T1000 (cell line): ENCODE data around the gene DCXR.

ENCODE experiments used
- DNase-seq: peaks from one replicate; lab custom pipeline; 2025; ENCODE audit warnings: mixed read lengths; lab: John Stamatoyannopoulos, UW

Gene DCXR

GRCh38 chr17:82037092-82037888 is at the start of gene DCXR:
Gene DCXR, minus strand, starts transcription at chr17:82037697. Its CDS starts 15 bp downstream, at chr17:82037682.
- peak; percentile 94 for DNase-seq

GRCh38 chr17:82085931-82086764 is 48.7 kb upstream of the DCXR start:
- no peak for DNase-seq

DNA sequence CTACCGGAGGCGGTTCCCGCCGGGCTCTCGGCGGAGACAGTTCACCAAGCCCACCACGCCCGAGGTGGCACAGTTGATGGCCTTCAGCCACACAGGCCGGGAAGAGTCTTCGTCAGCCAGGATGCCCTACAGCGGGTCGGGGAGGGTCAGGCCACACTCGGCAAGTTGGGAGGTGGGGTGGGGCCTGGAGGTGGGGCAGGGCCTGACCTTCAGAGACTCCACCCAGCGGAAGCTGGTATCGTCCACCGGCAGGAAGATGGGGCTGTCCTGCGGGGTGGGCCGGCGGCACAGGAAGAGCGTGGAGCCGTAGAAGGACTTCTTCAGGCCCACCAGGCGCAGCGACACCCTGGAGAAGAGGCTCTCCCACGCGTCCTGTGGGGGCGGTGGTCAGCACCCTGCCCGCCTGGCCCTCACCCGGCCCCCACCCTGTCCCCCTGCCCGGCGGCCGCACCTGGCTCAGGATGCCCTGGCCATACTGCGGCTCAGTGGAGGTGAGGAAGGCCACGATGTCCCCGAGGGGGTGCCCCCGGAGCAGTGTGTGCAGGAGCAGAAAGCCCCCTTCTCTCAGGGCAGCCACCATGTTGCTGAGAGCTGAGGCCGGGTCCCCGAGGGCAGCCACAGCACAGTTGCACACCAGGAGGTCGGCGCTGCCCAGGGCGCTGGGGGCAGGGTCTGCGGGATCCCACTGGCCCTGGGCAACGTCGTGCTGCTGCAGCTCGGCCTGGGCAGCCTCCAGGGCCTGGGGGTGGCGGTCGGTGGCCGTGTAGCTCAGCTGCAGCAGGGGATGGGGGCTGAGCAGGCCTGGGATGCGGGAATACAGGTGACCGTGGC is 47.7 kb upstream of the DCXR start:
- no peak for DNase-seq

DNA sequence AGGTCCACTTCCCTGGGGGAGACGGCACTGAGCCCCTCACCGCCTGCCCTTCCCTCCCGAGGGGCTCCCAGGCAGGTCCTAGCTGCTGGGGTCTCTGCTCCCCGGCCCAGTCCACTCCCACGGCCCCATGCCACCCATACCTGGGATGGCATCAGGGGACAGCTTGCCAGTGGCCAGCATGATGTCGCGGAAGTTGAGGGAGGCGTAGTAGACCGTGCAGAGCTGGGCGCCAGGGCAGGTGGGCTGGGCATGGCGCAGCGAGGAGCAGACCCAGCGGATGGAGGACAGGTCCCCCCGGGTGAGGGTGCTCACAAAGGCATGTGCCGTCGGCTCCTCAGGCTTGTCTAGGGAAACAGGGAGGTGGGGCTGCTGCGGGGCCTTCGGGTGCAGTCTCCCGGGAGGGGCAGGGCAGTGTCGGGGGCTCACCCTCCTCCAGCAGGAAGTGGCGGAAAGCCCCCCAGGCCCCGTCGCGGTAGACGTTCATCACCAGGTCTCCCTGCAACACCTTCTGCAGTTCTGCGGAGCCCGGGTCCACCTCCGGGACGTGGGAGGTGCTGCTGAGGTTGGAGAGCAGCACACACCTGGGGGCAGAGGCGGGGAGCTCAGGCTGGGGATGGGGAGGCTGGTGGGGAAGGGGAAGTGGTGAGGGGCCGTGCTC is 47.0 kb upstream of the DCXR start:
- DNase-seq, result no peak

DNA sequence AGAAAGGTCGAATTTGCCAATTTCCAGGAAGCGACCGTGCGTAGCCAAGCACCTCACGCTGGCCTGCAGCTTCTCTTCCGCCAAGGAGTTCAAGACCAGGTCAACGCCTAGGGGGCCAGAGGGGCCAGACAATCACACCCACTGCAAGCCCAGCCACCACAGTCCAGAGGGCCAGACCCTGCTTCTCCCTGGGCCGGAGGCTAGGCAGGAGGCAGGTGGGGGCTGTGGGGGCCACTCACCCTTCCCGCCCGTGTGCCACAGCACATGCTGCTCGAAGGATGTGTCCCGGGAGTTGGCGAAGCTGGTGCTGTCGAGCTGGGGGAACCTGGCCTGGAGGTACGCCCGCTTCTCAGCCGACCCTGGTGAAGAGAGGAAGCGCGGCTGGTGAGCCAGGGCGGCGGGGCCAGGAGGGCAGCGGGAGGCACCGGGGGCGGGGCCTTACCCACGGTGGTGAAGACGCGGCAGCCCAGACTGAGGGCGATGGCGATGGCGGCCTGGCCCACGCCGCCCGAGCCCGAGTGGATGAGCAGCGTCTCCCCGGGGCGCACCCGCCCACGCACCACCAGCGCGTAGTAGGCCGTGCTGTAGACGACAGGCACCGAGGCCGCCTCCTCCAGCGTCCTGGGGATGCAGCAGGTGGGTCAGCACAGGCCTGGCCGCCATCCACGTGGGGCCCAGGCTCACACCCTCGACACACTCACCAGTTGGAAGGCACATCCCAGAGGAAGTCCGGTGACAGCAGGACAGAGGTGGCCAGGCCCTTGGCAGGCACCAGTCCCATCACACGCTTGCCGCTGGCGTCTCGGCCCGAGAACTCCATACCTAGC is 46.2 kb upstream of the DCXR start:
- DNase-seq, result no peak

DNA sequence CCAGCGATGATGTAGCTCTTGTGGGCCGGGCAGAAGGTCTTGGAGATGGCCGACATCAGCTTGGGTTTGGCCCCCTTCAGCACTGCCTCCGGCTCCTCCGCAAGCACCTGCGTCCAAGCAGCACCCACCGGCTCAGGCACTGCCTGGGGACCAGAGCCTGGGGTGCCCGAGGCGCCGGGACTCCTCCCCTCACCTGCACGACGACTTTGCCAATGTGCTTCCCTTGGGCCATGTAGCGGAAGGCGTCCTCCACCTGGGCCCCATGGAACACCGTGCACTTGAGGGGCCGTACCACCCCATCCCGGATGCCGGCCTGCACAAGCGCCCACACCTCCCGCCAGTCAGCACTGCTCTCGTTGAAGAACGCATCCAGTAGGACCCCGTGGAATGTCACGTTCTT is 45.5 kb upstream of the DCXR start:
- DNase-seq, result no peak

- no peak for DNase-seq
These were observed 45.0 kb upstream of the DCXR start for GRCh38 chr17:82082456-82082855.

DNA sequence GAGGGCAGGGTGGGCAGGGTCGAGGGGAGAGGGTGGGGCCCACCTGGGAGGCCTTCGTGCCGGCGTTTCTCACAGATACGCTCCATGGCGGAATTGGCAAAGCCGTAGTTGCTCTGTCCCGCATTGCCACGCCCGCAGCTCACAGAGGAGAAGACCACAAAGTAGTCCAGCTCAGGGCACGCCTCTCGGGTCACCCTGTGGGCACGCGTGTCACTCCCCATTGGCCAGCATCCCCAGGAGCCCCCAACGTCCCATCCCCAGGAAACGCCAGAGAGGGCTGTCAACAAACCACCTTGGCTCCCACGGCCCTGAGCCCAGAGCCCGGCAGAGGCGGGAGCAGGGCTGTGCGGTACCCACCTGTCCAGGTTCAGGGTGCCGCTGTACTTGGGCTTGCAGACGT is 44.5 kb upstream of the DCXR start:
- no peak for DNase-seq

GRCh38 chr17:82081546-82081945 is 44.0 kb upstream of the DCXR start:
- DNase-seq, result no peak

- no peak for DNase-seq
These were observed 43.4 kb upstream of the DCXR start for GRCh38 chr17:82080789-82081464.

DNA sequence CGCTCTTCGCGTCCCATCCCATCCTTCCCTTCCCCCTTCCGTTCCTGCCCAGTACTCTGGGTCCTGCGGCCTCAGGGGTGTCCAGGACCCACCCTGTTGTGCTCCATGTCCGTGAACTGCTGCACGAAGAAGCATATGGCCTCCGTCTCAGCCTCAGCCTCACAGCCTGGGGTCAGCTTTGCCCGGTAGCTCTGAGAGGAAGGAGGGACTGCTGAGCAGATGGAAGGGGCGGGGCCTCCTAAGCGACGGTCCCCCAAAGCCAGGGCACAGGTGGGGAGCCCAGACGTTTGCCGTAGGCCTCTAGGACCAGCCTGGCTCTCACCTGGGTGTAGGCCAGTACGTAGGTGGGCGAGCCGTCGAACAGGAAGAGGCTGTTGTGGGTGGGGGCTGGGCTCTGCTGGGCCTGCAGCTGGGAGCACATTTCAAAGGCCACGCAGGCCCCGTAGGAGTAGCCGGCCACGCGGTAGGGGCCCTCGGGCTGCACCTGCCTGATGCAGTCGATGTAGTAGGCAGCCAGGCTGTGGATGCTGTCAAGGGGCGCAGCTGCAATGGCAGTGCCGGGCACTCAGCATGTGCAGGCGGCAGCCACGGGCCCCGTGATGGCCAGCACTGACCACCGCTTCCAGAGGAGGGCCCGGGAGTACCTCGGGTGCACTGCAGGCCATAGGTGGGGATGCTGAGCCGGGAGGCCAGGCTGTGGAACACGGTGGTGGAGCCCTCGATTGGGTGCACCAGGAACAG is 42.7 kb upstream of the DCXR start:
- DNase-seq, result no peak

DNA sequence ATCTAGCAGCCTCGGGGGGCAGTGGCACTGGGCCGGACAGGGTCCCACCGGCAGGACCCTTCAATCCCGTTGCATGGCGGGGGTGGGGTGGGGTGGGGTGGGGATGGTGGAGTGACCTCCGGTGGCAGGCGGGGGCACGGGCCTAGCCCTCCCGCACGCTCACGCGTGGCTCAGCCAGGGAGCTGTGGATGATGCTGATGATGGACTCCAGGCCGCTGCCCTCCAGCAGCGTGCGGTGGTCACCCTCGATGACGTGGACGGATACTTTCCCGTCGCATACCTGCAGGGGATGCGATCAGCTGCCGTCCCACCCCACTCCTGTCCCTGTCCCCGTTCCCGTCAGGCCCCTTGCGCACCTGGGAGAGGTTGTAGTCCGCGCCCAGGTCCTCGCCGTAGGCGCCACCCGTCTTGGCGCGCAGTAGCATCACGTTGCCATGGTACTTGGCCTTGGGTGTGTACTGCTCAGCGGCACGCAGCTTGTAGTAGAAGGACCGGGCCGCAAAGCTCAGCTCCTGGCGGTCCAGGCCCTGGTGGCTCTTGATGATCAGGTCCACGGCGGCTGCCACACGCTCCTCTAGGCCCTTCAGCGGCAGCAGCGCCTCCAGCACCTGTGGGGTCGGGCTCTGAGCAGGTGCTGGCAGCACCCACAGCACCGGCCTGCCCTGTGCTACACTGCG is 41.6 kb upstream of the DCXR start:
- DNase-seq, result no peak

GRCh38 chr17:82078433-82078832 is 40.9 kb upstream of the DCXR start:
- DNase-seq, result no peak

- DNase-seq, result no peak
These were observed 40.3 kb upstream of the DCXR start for GRCh38 chr17:82077617-82078358.

DNA sequence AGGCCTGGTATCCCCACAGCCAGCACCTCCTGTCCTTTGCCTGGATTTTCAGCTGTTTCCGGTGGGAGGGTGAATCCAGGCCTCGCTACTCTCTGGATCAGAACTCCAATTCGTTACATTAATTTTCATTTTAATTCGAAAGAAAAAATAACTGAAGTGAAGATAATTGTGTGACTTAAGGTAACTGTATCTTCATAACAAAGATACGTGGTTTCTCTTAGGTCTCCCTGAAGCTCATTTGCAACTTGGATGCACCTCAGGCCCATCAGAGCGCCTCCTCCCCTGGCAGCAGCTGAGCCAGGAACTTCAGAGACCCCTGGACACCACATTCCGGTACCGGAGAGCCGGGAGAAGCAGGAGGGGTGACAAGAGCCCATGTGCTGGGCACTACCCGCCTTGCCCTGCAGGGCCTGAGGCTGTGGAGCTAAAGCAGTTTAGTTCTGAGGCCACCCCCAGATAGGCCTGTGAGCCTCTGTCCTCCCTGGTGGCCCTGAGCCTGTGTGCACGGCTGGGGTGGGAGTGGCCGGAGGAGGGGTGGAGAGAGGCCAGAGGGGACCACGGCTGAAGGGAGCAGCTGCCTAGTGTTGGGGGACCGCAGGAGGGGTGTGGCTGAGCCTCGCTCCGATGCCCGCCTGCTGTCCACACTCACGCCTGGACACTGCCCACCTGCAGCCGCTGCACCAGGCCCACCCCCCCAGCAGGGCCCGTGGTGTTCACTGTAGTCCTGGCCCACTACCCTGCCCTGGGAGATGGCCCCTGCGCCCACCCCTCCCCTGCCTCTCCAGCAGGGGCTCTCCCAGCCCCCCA is 39.5 kb upstream of the DCXR start:
- DNase-seq, result no peak

DNA sequence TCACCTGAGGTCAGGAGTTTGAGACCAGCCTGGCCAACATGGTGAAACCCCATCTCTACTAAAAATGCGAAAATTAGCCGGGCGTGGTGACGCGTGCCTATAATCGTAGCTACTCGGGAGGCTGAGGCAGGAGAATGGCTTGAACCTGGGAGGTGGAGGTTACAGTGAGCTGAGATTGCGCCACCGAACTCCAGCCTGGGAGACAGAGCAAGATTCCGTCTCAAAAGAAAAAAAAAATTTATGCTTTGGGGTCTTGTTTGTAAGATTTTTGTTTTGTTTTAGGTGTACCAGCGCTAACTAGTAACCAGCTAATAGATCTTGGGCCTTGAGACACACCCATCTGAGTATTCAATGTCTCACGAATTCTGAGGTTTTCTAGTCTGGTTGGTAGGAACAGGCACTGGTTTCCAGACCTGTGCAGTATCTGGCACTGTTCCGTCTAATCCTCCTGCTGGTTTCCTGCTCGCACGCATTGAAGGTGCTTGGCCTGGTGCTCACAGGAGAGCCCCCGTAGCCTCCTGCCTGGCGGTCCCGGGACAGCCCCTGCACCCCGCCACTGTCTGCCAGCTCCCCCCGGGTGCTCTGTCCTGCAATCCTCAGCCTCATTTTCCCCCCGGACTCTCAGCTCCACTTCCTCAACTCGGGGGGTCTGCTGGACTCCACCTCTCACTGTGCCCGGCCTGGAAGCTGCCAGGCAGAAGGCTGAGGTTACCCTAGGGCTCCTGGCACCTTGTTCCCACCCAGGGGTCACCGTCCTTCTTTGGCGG is 38.7 kb upstream of the DCXR start:
- DNase-seq, result no peak

DNA sequence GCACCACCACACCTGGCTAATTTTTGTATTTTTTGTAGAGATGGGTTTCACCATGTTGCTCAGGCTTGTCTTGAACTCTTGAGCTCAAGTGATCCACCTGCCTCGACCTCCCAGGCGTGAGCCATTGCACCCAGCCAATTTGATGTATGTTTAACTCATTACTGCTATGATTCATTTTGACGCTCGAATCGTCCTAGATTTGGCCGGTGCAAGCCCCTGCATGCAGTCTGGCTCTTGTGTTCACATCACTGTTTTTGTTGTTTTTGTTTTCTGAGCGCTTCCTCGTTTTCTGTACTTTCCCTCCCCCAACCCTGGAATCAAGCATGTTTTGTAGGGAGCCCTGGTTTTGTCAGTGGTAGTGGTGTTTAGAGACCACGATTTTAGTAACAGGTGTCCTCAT is 35.9 kb upstream of the DCXR start:
- no peak for DNase-seq
